ENCODE data around the gene PXN. TPM values are rescaled to one million over a fixed set of nuclear protein-coding genes. Genes with fewer than 3 reads are reported as not detected.
A peak's percentile ranks its signal among the peaks of the same experiment; 100 is the strongest.
"Not testable (repeated sequence)": the region's sequence is repeated elsewhere in the genome, so short reads cannot be mapped to it uniquely, and the experiment has no call there.

Gene PXN
- total RNA-seq, 4 donors from 2014 or later = 37.2 to 63.7 (median 51.6) TPM

DNA sequence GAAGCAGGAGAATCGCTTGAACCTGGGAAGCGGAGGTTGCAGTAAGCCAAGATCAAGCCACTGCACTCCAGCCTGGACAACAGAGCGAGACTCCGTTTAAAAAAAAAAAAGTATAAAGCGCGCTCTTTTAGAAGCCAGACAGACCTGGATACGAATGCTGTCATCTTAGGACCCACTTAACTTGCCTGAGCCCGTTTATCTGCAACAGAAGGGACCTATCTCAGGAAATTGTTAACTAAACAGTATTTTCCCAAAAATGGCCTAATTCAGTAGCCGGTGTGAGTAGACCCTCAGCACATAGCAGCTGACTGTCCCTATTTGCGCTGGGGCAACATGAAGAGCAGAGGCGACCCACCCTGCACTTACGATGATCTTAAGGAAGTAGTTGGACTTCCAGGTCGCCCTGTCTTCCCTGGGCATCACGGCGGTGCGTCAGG lies 65.1 kb downstream of the PXN start:
- WGBS = 3% methylated on average over 9 of the region's 16 CpGs
- peak overlapping the region; percentile 97 for H3K4me3 ChIP-seq
- peaks cover 35% of the 10 kb centered on the region for H3K4me1 ChIP-seq
- peak overlapping the region; percentile 90 for H3K27ac ChIP-seq
- TF ChIP-seq EP300 (IDR thresholded peaks at IDR 0.05) (no peak), POLR2AphosphoS5 (IDR thresholded peaks at IDR 0.05) (no peak), POLR2A (IDR thresholded peaks at IDR 0.05) (no peak)
- TF ChIP-seq, protein P1, sequence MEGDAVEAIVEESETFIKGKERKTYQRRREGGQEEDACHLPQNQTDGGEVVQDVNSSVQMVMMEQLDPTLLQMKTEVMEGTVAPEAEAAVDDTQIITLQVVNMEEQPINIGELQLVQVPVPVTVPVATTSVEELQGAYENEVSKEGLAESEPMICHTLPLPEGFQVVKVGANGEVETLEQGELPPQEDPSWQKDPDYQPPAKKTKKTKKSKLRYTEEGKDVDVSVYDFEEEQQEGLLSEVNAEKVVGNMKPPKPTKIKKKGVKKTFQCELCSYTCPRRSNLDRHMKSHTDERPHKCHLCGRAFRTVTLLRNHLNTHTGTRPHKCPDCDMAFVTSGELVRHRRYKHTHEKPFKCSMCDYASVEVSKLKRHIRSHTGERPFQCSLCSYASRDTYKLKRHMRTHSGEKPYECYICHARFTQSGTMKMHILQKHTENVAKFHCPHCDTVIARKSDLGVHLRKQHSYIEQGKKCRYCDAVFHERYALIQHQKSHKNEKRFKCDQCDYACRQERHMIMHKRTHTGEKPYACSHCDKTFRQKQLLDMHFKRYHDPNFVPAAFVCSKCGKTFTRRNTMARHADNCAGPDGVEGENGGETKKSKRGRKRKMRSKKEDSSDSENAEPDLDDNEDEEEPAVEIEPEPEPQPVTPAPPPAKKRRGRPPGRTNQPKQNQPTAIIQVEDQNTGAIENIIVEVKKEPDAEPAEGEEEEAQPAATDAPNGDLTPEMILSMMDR (IDR thresholded peaks at IDR 0.05) = no peak
- peaks cover 32% of the 10 kb centered on the region for H3K36me3 ChIP-seq
- no peaks in the 10 kb centered on the region for H3K9me3 ChIP-seq
- no peak for DNase-seq (ENCODE audit: low spot score in 2 of 2)
- no peaks in the 10 kb centered on the region for H3K27me3 ChIP-seq

DNA sequence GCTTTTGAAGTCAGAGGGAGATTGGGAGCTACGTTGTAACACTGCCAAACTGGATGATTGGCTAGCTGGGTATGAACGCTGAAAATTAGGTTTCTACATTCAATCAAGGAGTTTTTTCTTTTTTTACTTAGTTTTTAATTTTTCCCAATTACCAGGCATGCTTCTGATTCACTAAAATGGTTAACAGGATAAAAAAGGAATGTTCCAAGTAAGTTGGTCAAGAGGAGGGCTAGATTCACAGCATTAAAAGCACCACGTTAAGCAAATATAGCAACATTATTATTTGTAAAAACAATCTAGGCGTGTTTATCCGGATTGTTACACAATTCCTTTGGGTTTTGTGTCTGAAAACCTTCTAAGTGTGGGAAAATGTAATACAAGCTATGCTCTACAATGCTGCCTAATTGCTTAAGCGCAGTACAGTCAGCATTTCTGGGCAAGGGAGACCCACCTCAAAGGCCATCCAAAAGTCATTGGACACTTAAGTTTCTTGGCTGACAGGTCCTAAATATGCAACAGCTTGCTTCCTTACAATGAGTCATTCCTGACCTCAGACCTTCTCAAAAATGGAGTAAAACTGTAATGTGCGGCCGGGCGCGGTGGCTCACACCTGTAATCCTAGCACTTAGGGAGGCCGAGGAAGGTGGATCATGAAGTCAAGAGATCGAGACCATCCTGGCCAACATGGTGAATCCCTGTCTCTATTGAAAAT lies 65.8 kb downstream of the PXN start:
- H3K4me3 ChIP-seq = peak overlapping the region; percentile 97
- WGBS = 19% methylated on average over 12 of the region's 12 CpGs
- no peak for DNase-seq (ENCODE audit: low spot score in 2 of 2)
- H3K4me1 ChIP-seq = peaks cover 41% of the 10 kb centered on the region
- no peaks in the 10 kb centered on the region for H3K9me3 ChIP-seq
- H3K27ac ChIP-seq = peak overlapping the region; percentile 90
- no peaks in the 10 kb centered on the region for H3K27me3 ChIP-seq
- TF ChIP-seq POLR2AphosphoS5 (IDR thresholded peaks at IDR 0.05) = peak in 2 of 3 donors; percentile 50 to 80
- TF ChIP-seq, protein P1 (IDR thresholded peaks at IDR 0.05) = no peak
- TF ChIP-seq POLR2A (IDR thresholded peaks at IDR 0.05) = no peak
- TF ChIP-seq EP300 (IDR thresholded peaks at IDR 0.05) = no peak
- peaks cover 32% of the 10 kb centered on the region for H3K36me3 ChIP-seq

DNA sequence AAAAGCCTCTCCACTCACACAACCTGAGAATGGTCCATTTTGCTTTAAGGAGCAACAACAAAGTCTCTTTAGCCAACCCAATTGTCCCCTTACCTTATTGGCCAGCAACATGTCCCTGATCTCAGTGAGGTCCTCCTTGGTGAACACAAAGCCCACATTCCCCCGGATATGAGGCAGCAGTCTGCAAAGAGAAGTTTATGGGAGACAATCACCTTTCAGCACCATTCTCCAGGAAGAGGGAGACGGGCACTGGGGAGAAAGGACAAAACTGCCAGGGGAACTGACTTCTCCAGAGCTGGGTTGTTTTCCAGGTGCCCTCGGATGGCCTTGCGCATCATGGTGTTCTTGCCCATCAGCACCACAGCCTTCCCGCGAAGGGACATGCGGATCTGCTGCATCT lies 66.5 kb downstream of the PXN start:
- no peak for TF ChIP-seq EP300 (IDR thresholded peaks at IDR 0.05)
- TF ChIP-seq POLR2AphosphoS5 (IDR thresholded peaks at IDR 0.05) = no peak
- TF ChIP-seq, protein P1 (IDR thresholded peaks at IDR 0.05) = no peak
- TF ChIP-seq POLR2A (IDR thresholded peaks at IDR 0.05) = no peak
- 74% methylated on average over 6 of the region's 7 CpGs for WGBS

DNA sequence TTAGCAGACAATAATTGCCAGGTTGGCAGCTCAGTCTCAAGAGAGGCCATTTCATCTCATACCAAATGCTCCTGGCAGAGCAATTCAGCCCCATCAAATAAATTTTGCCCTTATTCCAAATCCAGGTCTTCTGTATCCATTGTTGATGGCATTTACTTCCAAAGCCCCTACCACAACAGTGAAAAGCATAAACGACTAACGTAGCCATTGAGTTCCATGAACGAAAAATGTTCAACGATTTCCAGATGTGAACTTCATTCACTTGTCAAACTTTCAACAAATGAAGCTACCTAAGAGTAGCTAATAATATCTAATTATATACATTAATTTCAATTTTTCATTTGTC lies 68.0 kb downstream of the PXN start:
- WGBS = 64% methylated on average over 4 of the region's 4 CpGs
- H3K27ac ChIP-seq = no peak overlapping the region
- H3K36me3 ChIP-seq = peaks cover 32% of the 10 kb centered on the region
- peaks cover 58% of the 10 kb centered on the region for H3K4me1 ChIP-seq
- H3K9me3 ChIP-seq = no peaks in the 10 kb centered on the region
- no peak overlapping the region for H3K4me3 ChIP-seq
- no peak for DNase-seq (ENCODE audit: low spot score in 2 of 2)
- TF ChIP-seq POLR2A (IDR thresholded peaks at IDR 0.05) (no peak), EP300 (IDR thresholded peaks at IDR 0.05) (no peak), POLR2AphosphoS5 (IDR thresholded peaks at IDR 0.05) (no peak)
- TF ChIP-seq, protein P1 (IDR thresholded peaks at IDR 0.05) = no peak
- no peaks in the 10 kb centered on the region for H3K27me3 ChIP-seq

More for the DNA sequence above, 66.5 kb downstream of the PXN start:
- Histone ChIP-seq H3K27ac (no peak overlapping the region), H3K27me3 (no peaks in the 10 kb centered on the region), H3K4me1 (peaks cover 43% of the 10 kb centered on the region), H3K4me3 (peak overlapping the region; percentile 97), H3K36me3 (peaks cover 32% of the 10 kb centered on the region), H3K9me3 (no peaks in the 10 kb centered on the region)
- no peak for DNase-seq (ENCODE audit: low spot score in 2 of 2)

DNA sequence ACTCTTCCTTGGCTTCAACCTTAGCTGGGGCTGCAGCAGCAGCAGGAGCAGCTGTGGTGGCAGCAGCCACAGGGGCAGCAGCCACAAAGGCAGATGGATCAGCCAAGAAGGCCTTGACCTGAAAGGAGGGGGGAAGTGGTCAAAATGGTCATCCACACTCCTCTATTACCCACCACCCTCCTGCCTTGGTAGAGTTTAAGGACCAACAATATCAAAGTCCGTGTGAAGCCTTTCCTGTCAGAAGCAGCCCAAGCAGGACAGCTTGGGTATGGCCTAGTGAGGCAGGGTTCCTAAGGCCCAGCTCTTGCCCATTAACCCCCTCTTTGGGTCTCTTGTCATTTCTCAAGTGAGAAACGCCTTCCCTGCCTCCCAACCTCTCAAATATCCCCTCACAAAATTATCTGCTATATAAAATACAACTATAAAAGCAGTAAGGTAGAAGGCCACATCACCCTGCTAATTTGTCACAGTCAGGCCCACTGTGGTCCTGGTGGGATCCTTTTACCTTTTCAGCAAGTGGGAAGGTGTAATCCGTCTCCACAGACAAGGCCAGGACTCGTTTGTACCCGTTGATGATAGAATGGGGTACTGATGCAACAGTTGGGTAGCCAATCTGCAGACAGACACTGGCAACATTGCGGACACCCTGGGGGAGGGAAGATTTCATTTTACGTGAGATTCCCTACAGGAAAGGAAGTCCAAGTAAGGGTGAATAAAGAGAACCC lies 68.6 kb downstream of the PXN start:
- H3K27me3 ChIP-seq; H3K4me3 ChIP-seq; H3K9me3 ChIP-seq; DNase-seq (ENCODE audit: low spot score in 2 of 2); H3K27ac ChIP-seq: not testable (repeated sequence)
- Histone ChIP-seq H3K36me3 (peaks cover 32% of the 10 kb centered on the region), H3K4me1 (peaks cover 60% of the 10 kb centered on the region)
- WGBS = 68% methylated on average over 7 of the region's 7 CpGs

All from suprapubic skin (tissue), 4 donors.